Measurements from ENCODE around the gene DTX3.
"Not testable (repeated sequence)": the region's sequence is repeated elsewhere in the genome, so short reads cannot be mapped to it uniquely, and the experiment has no call there.

DTX3 gene

DNA sequence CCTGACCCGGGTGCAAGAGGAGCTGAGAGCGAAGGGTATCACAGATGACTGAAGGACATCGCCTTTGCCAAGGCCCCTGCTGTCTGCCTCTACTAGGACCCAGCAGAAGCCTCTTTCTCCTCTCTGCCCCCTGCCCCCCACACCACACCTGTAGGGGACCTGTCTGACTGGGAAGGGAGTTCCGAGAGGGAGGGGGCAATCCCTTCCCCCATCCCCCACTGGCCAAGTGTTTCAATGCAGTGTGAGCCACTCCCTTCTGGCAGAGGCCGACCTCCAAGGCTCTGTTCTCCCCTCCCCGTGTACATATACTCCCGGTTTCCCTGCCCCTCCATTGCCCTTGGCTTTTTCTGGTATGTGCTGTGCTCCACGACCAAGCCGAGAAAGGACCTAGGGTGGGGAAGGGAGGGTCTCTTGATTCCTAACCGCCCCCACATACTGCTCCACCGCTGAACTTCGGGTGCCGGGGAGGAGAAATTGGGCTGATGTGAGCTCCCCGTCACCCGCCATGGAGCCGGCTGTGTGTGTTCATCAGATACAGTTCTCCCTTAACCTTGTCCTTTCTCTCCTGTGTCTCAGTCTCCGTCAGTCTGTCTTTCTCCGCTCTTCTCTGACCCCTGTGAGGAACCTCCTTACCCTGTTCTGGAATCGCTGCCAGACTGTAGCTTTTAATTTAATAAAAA lies 4.6 kb downstream of the DTX3 start:
- DNase-seq, result no peak

DNA sequence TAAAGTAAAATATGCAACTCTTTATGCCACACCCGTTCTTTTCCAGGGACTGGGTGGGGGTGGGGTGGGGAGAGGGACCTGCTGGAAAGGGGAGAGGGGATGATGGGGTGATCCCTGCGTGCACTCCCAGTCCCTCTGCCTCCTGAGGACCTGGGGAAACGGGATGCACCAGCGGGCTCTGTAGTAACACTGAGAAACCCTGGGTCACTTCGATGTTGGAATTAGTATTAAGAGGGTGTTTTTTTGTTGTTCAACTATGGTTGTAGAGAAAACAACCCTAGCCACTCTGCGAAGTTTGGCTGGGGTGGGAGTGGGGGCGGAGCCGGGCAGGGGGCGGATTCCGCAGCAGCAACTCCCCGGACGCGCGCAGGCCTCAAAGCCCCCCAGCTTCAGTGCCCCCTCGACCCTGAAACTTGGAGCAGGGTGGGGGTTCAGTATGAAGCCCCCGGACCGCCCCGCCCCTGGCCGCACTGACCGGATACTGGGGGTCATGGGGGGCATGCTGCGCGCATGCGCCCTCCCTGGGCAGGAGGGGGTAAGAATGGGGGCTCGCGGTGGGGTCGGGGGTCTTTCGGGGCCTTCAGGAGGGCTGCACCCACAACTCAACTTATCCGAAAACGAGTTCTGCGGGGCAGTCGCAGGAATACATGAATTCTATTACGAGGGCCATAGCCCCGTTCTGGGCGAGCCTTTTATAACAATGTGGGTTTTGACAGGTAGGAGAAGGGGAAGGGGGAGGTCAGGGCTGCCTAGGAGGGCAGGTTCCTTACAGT lies 5.3 kb downstream of the DTX3 start:
- no peak for DNase-seq

DNA sequence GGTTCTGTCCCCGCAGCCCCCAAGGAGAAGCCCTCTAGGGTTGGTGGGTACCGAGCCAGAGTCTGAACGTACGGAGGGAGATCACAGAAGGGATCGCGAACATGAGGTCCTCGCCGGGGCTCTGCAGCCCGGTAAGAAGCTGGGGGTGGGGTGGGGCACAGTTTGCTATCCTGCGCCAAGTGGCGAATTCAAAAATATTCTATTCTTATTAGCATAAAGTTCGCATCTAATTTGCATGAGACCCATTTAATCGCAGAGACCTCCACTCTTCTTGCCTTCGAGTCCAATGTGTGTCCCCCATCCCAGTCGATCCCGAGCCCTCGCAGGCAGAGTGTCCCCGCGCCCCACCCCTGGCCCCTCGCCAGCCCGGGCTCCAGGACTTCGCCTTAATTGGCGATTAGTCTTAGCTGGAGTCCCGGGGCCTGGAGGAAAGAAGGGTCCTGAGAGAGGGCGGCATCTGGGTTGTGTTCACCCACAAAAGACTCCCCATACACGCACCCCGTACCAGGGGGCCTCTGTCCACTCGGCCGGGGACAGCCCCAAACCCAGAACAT lies 6.0 kb downstream of the DTX3 start:
- no peak for DNase-seq

DNA sequence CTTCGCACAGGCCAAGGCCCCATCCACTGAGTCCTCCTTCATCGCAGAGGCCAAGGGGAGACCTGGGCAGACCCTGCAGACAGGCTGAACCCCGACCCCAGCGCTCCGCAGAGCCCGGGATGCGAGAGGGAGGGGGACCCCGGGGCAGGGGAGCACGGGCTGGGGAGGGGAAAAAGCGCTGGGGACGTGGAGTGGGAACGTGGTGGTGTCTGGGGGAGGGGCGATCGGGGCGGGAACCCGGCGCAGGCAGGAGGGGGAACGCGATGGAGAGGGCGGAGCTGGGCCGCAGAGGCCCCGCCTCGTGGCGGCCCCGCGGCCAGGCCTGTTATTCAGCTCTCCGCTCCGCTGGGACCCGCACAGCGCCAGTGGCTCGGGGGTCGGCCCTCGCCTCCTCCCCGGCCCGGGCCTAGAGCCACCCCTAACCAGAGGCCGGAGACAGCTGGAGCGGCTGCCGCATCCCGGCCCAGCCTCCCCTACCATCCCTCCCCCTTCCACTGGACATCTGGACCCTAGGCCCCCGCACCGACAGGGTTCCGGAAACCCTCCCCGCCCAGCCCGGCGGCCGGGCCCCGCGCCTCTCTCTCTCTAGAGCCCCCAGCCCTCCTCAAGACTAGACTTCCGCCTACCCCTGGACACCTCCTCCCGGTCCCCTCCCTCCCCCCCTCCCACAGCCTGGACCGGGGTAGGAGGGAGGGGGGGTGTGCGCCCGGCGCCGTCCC lies 6.6 kb downstream of the DTX3 start, which contains the start of gene ARHGEF25:
Gene ARHGEF25, plus strand, starts transcription at position 328 of the 719 bp plus-strand sequence. CDS start 460 bp downstream, outside the sequence.
- peak; percentile 45 for DNase-seq

DNA sequence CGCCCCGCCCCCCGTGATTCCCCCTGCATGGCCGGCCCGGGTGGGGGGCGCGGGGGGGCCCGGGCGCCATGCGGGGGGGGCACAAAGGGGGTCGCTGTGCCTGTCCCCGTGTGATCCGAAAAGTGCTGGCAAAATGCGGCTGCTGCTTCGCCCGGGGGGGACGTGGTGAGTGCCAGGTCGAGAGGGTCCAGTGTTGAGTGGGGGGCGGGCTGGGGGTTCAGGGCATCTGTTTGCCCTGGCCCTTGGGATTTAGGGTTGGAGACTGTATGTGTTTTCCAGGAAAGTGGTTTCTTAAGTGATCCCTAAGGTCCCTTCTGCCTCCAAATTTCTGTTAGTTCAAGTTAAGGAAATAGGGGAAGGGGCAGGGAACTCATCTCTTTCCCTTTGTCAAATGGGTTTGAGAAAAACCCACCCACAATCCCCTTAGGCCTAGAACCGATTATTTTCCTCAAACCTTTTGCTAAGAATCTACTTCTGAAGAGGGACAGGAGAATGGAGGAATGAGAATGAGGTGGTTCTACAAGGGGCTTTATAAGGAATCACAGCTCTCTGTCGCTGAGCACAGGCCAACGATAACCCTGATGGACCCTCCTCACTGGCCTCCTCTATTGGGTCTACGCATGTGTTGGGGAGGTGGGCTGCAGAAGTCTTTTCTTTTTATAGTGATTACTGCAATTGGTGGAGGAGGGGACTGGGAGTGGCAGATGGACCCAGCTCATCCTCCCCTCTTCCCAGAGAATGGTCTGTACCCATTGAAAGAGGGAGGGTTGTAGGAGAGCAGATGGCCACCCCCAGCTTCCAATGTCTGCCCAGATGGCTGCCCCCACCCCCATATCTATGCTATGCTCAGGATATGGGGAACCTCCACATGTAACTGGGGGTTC lies 7.4 kb downstream of the DTX3 start:
- no peak for DNase-seq

DNA sequence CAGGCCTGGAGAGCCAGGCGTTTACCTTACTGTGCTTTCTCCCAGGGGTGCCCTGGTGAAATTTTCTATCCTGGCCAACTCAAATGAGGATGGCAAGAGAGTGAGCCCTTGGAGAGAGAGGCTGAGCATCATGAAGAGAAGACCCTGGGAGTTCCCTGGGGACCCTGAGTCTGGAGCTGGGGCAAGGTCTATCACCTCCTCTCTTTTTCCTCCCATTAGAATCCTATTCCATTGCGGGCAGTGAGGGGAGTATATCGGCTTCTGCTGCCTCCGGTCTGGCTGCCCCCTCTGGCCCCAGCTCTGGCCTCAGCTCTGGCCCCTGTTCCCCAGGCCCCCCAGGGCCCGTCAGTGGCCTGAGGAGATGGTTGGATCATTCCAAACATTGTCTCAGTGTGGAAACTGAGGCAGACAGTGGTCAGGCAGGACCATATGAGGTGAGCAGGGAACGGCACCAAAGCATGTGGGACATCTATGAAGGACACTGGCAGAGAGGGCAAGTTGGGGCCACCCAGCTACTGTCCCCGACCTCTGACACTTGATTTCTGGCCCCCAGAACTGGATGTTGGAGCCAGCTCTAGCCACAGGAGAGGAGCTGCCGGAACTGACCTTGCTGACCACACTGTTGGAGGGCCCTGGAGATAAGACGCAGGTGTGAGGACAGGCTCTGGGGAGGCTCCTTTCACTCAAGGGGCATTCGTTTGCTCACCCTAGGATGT lies 8.2 kb downstream of the DTX3 start:
- DNase-seq, result no peak

DNA sequence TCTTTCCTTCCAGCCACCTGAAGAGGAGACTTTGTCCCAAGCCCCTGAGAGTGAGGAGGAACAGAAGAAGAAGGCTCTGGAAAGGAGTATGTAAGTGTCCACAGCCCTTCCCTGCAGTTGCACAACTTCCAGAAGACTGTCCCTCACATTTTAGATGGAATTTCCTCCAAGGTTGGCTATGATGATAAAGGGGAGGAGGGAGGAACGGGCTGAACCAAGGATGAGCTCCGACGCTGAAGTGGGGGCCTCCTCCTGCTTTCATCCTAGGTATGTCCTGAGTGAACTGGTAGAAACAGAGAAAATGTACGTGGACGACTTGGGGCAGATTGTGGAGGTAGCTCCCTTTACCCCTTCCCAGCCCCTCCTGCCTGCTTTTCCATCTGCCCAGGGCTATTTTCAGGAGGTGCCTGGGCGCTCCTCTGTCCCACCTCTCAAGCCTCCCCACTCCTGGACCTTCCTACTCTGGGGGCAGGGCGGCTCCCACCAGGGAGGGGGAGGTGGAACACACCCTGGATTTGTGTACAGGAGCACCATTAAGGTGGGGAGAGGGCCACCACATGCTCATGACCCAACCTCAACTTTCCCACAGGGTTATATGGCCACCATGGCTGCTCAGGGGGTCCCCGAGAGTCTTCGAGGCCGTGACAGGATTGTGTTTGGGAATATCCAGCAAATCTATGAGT lies 8.9 kb downstream of the DTX3 start:
- DNase-seq, result no peak

DNA sequence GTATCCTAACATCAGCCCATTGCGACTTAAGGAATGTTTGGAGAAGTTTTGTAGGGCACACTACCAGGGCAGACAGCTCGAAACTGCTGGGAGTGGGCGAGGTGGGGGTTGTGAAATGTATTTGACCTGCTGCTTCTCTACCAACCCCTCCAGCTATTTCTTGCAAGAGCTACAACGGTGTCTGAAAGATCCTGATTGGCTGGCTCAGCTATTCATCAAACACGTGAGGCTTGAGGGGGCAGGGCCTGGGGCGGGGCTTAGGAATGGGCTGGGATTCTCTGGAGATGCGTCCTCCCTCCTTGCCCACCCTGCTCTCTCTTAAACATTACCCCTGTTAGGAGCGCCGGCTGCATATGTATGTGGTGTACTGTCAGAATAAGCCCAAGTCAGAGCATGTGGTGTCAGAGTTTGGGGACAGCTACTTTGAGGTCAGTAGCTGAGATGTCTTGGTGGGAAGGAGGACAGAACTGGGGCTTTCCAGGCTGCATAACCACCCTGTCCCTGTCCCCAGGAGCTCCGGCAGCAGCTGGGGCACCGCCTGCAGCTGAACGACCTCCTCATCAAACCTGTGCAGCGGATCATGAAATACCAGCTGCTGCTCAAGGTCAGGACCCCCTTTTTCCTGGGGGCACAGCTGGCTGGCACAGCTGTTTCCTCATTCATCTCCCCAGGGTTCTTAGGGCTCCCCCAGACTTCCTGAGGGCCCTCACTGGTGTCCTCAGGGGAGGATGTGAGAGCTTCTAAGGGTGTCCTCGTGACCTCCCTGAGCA lies 9.7 kb downstream of the DTX3 start:
- no peak for DNase-seq

DNA sequence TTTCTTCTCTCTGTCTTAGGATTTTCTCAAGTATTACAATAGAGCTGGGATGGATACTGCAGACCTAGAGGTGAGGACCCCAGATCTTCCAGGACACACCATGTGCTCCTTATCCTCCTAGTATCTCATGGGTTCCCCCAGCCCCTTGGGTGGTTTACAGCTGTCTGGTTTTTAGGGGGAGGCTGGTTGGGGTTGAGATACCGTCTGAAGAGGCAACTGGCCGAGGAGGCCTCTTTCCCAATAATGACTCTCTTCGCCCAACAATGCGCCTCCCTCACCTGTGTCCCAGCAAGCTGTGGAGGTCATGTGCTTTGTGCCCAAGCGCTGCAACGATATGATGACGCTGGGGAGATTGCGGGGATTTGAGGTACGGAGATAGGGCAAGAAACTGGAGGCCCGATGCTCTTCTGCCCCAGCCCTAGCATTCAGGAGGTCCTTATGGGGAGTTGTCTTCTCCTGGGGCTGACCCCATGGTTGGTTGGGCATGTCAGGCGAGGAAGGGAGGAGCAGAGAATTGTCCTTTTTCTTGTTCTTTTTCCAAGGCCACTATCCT lies 10.4 kb downstream of the DTX3 start:
- no peak for DNase-seq

DNA sequence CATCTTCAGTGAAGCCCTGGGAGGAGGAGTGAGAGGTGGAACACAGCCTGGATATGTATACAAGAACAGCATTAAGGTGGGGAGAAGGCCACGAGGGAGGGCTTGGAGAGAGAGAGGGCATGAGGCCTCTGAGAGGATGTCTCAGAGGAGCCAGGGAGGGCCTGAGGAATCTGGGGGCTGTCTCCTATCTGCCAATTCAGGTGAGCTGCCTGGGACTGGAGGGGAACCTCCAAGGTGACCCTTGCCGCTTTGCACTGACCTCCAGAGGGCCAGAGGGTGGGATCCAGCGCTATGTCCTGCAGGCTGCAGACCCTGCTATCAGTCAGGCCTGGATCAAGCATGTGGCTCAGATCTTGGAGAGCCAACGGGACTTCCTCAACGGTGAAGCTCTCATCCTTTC lies 11.0 kb downstream of the DTX3 start:
- no peak for DNase-seq

DNA sequence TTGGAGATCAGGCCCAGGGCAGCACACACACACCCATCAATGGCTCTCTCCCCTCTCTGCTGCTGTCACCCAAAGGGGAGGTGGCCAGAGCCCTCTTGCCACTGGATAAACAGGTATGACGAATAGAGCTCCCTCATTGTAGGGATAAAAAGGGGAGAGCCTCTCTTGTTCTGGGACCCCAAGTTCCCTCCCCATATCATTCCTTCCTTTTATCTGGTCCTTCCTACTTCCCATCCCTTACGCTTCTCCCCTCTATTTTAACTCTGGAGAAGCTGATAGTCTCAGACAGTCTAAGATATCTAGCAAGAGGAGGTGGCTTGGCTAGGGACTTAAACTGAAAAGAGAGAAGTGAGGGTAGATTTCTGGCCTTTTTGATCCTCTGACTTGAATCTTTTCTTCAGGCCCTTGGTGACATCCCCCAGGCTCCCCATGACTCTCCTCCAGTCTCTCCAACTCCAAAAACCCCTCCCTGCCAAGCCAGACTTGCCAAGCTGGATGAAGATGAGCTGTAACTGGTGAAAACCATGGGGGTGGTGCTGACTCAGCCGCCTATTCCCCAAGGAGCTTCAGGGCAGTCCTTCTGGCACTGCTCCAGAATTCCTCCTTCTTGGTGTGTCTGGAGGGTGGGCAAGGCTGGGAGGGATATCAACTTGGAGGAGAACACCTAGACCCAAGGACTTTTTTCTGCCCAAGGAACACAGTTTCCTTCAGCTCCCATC lies 11.9 kb downstream of the DTX3 start:
- no peak for DNase-seq

DNA sequence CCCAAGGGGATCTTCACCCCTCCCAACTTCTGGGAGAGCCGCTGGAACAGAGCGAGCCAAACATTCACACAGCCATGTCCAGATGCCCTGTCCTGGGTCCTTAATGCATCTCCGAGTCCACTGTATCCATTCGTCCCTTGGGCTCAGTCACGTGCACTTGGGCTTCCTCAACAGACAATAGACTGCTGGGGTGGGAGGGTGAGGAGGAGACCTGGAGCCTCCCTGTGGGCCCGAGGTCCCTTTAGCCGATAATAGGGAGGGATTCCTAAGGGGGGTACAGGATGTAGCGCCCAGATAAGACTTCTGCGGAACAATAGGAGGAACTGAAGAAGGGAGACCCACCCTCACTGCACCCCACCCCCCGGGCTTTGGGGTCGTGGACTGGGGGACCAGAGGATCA lies 13.3 kb downstream of the DTX3 start:
- no peak for DNase-seq

DNA sequence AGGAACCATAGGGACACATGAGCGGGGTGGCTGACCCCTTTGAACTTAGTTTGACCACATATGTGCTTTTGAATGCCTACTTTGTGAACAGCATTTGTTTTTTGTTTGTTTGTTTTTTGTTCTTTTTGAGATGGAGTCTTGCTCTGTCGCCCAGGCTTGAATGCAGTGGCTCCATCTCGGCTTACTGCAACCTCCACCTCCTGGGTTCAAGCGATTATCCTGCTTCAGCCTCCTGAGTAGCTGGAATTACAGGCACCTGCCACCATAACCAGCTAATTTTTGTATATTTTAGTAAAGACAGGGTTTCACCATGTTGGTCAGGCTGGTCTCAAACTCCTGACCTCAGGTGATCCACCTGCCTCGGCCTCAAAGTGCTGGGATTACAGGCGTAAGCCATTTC lies 13.8 kb downstream of the DTX3 start:
- DNase-seq, result not testable (repeated sequence)

DNA sequence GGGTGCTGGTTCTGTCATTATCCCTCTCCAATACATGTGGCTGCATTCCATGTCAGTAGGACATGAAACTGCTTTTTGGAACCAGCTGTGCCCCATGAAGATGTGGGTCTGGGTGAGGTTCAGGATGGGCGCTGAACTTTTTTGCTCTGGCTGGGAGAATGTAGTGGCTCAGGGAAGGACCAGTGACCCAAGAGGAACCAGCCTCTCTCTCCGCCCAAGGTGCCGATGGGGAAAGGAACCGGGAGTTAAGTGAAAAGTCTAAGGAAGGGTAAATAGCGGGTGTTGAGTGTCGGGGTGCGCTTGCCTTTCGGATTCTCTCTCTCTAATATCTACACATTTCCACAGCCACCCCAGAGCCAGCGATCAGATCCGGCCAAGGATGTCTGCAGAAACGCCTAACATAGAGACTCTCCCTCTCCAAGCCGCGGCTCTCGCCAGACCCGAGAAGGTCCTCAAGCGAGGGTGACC lies 14.4 kb downstream of the DTX3 start:
- no peak for DNase-seq

DNA sequence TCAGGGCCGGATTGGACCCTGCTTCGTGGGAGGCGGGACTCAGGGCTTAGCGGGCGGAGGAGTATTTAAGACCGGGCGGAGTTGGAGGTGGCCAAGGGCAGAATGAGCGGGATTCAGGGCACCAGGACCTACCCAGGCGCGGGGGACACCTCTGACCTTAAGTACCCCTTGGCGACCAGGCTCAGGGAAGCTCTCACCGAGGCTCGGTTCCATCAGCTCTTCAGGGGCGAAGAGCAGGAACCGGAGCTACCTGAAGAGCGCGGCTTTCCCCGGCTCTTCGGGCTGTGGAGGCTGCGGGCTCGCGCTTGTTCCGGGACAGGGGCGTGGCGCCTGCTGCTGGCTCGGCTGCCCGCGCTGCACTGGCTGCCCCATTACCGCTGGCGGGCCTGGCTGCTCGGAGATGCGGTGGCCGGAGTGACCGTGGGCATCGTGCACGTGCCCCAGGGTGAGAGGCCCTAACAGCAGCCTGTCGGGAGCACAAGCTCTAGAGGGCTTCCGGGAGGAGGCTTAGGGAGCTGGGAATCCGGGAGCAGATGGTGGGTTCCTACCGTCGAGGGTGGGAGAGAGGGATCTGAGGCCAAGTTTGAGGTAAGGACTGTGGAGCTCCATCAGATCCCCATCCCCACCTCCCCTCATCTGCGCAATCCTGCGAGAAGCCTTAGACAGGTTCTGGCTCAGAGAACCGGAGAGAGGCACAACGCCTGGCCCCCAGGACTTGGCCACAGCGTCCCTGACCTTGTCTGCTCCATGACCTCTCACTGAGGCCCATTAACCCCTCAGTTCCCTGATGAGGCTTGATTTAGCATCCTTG lies 15.0 kb downstream of the DTX3 start:
- no peak for DNase-seq

DNA sequence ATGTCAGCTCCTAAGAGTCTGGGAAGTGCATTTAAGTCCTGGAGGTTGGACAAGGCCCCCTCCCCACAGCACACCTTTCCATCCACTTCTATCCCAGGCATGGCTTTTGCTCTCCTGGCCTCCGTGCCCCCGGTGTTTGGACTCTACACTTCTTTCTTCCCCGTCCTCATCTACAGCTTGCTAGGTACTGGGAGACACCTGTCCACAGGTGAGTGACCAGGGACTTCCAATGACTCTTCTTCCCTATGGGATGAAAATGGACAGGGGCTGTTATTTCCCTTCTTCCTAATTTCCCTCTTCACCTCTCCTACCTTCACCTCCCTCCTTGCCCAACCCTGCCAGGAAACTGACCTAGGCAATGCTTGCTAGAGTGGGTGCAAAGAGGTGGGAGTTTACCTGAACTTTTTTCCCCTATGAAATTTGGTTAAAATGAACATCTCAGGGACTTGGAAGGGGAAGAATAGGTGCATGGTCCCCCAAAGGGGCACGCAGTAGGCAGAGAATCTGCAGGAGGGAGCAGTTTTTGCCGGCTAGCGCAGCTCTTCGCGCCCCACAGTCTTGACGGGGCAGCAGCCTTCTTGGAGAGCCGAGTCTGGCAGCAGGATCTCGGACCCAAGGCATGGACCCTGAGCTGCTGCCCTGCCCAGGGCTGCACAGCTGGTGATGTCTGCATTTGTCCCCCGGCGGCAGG lies 15.8 kb downstream of the DTX3 start:
- no peak for DNase-seq

DNA sequence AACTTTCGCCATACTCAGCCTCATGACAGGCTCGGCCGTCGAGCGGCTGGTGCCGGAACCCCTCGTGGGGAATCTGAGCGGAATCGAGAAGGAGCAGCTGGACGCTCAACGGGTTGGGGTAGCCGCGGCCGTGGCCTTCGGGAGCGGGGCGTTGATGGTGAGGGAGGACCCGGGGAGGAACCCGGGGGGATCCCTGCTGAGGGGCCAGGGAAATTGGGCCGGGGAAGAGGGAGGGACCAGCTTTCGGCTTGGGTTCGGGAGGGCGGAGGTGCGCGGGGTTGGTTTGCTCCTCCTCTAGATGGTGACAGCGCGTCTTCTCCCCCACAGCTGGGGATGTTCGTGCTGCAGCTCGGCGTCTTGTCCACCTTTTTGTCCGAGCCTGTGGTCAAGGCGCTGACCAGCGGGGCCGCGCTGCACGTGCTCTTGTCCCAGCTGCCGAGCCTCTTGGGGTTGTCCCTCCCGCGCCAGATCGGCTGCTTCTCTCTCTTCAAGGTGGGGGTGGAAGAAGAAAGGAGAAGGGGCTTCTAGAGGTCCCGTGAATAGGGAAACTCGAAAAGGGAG lies 16.4 kb downstream of the DTX3 start:
- DNase-seq, result no peak
